Testis (tissue), 2 donors: ENCODE measurements around the gene GLIS1.

Experiments
- CTCF ChIP-seq, 3 experiments: fragments of 450-650 bp in 2 of 3; fragments of 200-600 bp in 1 of 3; sonication (generic) in 1 of 3; IDR thresholded peaks; one replicate each; pipeline ENCODE4 v1.5.1; 2016 to 2019; ENCODE audit warnings: antibody characterized with exemption in 3 of 3, mild to moderate bottlenecking in 2 of 3, moderate library complexity in 1 of 3
- POLR2A ChIP-seq: fragments of 450-650 bp; IDR thresholded peaks from one replicate; pipeline ENCODE4 v1.6.1; 2017; ENCODE audit warnings: antibody characterized with exemption, mild to moderate bottlenecking, moderate library complexity

DNA sequence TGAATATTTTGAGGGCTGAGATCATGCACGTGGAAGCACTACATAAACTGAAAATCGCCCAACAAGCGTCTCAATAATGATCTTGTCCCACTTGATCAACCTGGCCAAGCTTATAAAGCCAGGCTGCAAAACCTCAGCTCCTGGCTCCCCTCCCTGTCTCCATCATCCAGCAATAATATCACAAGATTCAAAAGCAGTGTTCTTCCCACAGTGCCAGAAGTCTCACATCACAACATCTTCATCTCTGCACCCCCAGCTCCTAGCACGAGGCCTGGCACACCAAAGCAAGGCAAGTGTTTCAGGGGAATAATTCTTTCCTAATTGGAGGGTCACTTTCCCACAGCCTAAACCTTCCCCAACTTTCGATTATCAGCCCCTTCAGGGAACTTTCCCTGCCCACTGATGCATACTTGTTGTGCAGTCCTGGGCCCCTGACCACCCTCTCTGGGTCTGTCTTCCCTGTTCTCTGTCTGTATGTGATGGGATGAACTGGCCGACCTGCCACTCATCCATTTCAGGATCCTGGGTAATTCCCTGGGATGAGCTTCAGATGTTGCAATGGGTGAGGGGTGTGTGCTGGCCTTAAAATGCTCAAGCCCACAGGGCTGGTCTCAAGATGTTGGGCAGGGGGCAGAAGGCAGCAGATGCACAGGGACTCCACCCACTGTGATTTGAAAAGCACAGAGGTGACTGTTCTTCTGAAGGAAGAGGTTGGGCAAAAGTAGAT is 150.7 kb downstream of the GLIS1 start:
- TF ChIP-seq CTCF (IDR thresholded peaks at IDR 0.05) (no peak), POLR2A (no peak)
